Effector CD4-positive, alpha-beta T cell (primary cell): ENCODE results near the gene ATG7.
"Not testable (repeated sequence)": the region's sequence is repeated elsewhere in the genome, so short reads cannot be mapped to it uniquely, and the experiment has no call there.

ENCODE experiments used
- DNase-seq: peaks from one replicate; pipeline ENCODE4 v3.0.0-alpha.2; 2020

Gene ATG7

DNA sequence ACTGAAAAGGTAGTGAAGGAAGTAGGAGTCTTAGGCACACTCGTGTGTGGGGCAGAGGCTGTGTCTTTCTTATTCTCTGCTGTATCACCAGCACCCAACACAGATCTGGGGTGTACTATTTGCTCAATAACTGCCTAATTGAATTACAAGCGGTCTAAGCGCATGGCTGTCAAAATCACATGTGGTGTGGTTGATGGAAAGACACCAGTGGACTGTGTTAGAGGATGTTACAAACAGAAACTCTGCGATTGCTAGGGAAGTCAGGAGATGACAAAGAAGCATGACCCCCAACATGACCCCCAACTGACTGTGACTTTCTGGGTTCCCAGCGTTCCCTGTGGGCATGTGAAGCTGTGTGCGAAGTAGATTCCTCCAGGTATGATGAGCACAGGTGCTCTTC is 32.0 kb downstream of the ATG7 start:
- no peak for DNase-seq

- DNase-seq, result no peak
Measured at GRCh38 chr3:11305509-11305908, 33.3 kb downstream of the ATG7 start.

DNA sequence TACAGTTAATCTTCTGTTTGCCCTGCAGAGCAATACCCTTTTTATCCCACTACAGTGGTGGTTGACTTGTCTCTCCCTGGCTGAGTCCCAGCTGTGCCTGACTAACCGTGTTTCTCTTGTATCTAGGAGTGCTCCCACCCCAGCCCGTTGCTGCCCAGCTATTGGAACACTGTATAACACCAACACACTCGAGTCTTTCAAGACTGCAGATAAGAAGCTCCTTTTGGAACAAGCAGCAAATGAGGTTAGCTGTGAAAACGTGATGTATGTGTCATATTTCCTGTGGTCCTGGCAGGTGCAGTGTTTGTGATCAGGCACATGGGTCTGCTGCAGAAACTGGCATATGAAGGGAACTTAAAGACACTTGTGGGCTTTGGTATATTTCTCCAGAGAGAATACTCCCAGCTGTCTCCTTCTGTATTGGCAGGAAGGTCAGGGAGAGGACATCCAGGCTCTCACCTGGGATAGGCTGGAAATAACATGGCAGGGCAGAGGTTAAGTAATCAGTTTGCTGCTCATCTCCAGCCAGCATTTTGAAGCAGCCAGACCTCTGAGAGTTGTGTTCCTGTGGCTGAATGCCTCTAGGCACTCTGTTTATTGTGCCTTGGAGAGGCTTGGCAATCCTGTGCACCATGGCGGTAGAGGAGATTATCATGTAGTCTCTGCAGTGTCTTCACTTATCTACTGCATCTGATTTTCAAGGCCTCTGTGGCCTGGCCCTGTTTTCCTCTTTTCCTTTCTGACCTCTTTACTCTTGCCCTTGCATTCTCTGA is 34.8 kb downstream of the ATG7 start:
- DNase-seq, result no peak

- no peak for DNase-seq
Measured at GRCh38 chr3:11307830-11308432, 35.7 kb downstream of the ATG7 start.

DNA sequence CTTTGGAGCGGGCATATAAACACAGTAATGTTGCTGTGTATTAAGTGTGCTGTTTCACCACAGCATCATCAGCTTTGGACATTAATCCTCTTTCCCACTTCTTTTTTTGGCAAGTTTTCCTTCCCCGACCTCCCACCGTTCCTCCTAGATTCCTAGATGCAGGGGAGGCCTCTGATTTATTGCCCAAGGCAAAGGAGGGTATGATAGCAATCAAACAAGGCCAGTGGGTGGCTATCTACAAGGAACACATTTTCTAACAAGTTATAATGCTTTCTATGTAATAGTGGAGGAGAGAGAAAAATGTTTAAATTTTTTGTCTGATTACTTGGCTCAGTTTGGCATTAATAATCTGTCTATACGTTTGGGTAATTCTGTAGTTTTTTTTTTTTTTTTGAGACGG is 38.1 kb downstream of the ATG7 start:
- no peak for DNase-seq

- no peak for DNase-seq
Measured at GRCh38 chr3:11312166-11312565, 40.0 kb downstream of the ATG7 start.

- no peak for DNase-seq
Measured at GRCh38 chr3:11317300-11317699, 45.1 kb downstream of the ATG7 start.

DNA sequence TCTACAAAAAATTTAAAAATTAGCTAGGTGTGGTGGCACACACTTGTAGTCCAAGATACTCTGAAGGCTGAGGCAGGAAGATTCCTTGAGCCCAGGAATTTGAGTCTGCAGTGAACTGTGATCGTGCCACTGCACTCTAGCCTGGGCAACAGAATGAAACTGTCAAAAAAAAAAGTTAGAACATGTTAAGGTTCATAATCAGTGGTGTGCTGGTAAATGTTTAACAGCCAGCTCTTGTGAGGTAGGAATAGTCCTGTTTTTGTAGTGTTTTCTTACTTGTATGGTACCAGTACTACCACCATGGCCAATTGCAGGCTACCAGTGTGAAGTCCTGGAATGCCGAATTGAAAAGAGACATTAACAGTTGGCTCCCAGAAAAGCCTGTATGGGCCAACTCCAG is 50.7 kb downstream of the ATG7 start:
- no peak for DNase-seq

DNA sequence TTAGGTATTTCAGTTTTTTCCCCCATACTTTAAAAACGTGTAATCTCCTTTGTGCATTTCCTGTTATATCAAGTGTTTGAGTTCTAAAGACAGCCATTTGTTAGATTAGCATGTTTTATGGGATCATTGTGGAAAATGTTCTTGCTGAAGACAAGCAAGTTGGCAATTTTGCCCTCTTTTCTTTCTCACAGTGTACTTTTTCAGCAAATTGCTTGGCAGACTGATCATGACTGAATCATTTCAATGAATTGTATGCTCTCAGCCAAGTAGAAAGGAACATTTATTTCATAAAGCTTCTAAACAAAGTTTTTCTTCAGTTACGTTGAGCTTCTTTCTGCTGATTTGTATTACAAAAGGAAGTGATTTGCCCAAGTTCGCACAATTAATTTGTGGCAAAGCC is 51.6 kb downstream of the ATG7 start:
- no peak for DNase-seq

DNA sequence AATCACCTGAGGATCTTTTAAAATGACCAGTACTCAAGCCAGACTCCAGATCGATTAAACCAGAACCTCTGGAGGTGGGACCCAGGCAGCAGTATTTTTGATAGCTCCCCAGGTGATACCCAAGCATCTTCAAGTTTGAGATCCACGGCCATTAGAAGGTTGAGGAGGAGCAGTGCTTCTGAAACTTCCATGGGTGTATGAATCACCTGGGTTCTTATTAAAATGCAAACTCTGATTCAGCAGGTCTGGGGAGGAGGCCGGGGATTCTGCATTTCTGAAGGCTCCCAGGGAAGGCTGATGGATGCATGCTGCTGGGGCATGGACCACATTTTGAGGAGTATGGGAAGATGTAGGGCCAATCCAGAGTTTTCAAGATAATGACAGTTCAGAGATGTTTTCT is 55.4 kb downstream of the ATG7 start:
- DNase-seq, result no peak

- no peak for DNase-seq
Measured at GRCh38 chr3:11328196-11328945, 56.2 kb downstream of the ATG7 start.

DNA sequence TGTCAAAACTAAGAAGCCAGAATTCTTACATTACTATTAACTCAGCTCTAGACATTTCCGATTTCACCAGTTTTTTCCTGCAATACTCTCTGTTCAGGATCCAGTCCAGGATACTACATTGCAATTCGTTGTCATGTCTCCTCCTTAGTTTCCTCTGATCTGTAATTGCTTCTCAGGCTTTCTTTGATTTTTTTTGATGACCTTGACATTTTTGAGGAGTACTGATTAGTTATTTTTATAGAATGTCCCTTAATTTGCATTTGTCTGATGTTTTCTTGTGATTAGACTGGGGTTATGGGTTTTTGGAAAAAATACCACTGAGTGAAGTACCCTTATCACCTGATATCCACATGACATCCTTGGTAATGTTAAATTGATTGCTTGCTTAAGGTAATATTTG is 57.6 kb downstream of the ATG7 start:
- no peak for DNase-seq

GRCh38 chr3:11331101-11331500 is 58.9 kb downstream of the ATG7 start:
- DNase-seq, result no peak

- DNase-seq, result peak; percentile 2
Measured at GRCh38 chr3:11335056-11335608, 62.9 kb downstream of the ATG7 start.

- no peak for DNase-seq
Measured at GRCh38 chr3:11339541-11339940, 67.3 kb downstream of the ATG7 start.

GRCh38 chr3:11346416-11346815 is 74.2 kb downstream of the ATG7 start:
- DNase-seq, result no peak

GRCh38 chr3:11348877-11349276 is 76.7 kb downstream of the ATG7 start:
- DNase-seq, result not testable (repeated sequence)

GRCh38 chr3:11349446-11349845 is 77.2 kb downstream of the ATG7 start:
- no peak for DNase-seq

GRCh38 chr3:11350374-11350773 is 78.2 kb downstream of the ATG7 start:
- no peak for DNase-seq

GRCh38 chr3:11351451-11351850 is 79.3 kb downstream of the ATG7 start:
- no peak for DNase-seq

GRCh38 chr3:11356269-11356668 is 84.1 kb downstream of the ATG7 start:
- no peak for DNase-seq

DNA sequence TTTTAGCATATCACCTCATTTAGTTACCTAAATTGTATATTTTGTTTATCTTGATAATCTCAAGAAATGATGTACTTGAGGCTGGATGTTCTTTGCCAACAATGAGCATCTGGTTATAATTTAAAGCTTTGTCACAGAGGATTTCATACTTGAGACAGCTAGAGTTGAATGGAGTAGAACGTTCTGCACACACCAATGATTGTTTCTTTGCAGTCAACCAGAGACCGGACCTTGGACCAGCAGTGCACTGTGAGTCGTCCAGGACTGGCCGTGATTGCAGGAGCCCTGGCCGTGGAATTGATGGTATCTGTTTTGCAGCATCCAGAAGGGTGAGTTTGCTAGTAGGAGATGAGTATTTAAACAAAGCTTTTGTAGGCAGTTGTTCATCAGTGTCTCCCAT is 90.4 kb downstream of the ATG7 start:
- DNase-seq, result no peak

DNA sequence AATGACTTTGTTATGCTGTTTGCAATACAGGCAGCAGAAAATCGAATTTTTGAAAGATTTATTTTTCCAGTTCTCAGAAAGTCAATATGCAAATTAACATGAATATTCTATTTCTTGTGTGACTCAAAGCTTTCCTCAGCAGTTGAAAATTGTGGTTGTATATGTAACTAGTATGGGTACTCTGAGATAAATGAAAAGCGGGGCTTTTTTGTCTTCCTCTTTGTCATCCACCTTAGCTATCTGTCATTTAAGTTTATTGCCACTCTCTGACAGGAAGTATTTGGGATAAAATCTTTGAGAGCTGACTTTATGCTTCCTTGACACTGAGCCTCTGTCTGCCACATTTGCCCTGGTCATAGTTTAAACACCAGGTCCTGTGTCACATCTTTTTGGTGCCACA is 91.5 kb downstream of the ATG7 start:
- DNase-seq, result no peak

DNA sequence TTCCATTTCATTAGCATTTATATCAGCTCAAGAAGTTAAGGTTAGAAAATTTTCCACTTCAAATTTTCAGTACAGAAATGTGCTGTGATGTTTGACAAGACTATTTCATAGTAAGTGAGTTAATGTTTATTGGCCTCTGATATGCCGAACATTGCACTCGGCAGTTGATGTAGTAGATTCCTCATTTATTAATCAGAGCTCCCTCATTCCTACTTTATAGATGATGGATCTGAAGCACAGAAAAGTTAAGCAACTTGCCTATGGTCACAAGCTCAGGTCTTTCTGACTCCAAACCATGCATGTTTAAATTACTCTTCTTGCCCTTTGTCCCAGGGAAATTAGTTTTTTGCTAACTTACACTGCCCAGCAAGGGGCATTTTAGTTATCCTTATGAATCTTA is 92.0 kb downstream of the ATG7 start:
- DNase-seq, result no peak
